Hepatocyte (in vitro differentiated cells): Measurements from ENCODE around the gene GMPS.

Source experiments
- EZH2 ChIP-seq: fragments of 200-600 bp; sonication (generic); IDR thresholded peaks from 2 replicates; pipeline ENCODE4 v1.6.1; 2016; ENCODE audit warnings: antibody characterized with exemption, mild to moderate bottlenecking, borderline replicate concordance
- EZH2phosphoT487 ChIP-seq: fragments of 200-600 bp; sonication (generic); IDR thresholded peaks from one replicate; pipeline ENCODE4 v1.6.1; 2018; ENCODE audit warnings: antibody characterized with exemption, mild to moderate bottlenecking, low read depth, moderate library complexity; ENCODE audit not compliant: unreplicated experiment, severe bottlenecking
- TF ChIP-seq, protein P1 (sequence below): fragments of 200-600 bp; sonication (generic); IDR thresholded peaks from 2 replicates; pipeline ENCODE4 v1.5.1; 2016; ENCODE audit warnings: antibody characterized with exemption, mild to moderate bottlenecking; ENCODE audit not compliant: poor library complexity

DNA sequence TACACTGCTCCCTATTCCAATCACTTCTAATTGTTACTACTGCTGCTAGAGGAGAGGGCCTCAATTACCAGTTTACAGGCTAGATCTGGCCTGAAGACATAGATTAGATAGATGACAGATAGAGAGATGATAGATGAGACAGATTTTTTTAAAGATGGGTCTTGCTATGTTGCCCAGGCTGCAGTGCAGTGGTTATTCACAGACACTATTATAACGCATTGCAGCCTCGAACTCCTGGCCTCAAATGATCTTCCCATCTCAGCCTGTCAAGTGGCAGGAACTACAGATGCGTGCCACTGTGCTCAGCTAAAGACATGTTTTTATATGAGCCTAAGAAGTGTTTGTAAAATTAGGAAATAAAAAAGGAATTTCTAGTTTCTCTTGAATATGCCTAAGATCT is 22.5 kb upstream of the GMPS start:
- TF ChIP-seq EZH2: no peak
- TF ChIP-seq, protein P1, sequence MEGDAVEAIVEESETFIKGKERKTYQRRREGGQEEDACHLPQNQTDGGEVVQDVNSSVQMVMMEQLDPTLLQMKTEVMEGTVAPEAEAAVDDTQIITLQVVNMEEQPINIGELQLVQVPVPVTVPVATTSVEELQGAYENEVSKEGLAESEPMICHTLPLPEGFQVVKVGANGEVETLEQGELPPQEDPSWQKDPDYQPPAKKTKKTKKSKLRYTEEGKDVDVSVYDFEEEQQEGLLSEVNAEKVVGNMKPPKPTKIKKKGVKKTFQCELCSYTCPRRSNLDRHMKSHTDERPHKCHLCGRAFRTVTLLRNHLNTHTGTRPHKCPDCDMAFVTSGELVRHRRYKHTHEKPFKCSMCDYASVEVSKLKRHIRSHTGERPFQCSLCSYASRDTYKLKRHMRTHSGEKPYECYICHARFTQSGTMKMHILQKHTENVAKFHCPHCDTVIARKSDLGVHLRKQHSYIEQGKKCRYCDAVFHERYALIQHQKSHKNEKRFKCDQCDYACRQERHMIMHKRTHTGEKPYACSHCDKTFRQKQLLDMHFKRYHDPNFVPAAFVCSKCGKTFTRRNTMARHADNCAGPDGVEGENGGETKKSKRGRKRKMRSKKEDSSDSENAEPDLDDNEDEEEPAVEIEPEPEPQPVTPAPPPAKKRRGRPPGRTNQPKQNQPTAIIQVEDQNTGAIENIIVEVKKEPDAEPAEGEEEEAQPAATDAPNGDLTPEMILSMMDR: no peak
- TF ChIP-seq EZH2phosphoT487: no peak
